ENCODE data around the gene KRTAP5-1.

Gene KRTAP5-1

GRCh38 chr11:1570896-1571759, 14.0 kb downstream of the KRTAP5-1 start:
- peak; percentile 49 for DNase-seq

- no peak for DNase-seq
These were observed 14.6 kb downstream of the KRTAP5-1 start for GRCh38 chr11:1570531-1570895.

GRCh38 chr11:1570001-1570453, 15.1 kb downstream of the KRTAP5-1 start:
- no peak for DNase-seq

DNA sequence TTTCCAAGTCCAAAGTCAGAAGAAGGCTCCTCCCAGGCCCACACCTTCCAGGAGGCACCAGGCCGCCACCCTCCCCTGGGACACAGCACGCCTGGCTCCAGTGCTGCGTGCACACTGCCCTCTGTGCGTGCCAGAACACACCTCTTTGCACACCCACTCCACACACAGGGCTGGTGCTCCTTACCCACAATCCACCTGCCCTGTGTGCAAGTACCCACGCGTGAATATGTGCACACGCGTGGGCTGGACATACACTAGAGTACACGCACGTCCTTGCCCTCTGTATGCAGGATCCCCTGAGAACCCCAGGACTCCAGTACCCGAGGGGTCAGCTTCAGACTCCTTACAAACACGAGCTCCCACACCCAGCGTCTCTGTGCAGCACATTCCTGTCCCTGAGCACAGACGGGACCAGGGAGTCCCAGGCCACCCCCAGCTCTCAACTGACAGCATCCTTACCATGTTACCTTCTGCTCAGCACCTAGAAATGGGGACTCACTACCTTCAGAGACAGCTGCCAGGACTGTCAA, 15.8 kb downstream of the KRTAP5-1 start:
- DNase-seq = no peak

DNA sequence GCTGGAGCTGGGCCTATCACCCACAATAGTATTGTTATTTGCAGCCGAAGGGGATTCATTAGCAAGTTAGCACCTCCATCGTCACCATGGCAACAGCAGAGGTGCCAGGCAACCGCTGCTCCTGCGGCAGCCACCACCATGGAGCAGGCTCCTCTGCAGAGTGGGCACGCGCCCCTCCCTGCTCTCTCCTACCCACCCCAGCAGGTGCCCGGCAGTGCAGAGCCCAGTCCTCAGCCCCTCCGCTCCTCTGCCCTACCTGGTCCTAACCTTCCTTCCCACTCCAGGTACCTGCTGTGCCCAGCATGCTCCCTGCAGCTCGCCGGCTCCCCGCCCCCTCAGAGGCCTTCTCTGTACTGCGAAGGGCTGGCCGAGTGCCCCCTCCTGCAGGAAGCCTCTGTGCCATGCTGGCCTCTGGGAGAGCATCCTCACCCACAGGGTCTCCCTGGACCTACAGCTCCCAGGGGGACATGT, 16.6 kb downstream of the KRTAP5-1 start:
- peak; percentile 80 for DNase-seq

DNA sequence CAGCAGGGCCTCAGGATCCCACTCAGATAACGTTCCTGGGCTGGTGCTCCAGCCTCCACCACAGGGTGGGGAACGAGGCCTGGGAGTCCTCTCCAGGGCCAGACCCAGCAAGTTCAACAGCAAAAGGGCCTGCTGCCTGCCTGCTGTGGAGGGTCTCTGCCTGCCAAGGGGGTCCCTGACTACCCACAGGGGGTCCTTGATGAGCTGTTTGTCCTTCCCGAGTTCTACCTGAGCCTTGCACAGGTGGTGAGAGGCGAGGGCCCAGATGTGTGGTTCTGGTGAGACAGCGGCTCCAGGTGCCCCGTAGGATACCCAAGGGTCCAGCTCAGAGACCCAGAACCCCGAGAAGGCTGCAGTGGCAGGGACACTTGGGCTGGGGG, 17.4 kb downstream of the KRTAP5-1 start:
- no peak for DNase-seq

DNA sequence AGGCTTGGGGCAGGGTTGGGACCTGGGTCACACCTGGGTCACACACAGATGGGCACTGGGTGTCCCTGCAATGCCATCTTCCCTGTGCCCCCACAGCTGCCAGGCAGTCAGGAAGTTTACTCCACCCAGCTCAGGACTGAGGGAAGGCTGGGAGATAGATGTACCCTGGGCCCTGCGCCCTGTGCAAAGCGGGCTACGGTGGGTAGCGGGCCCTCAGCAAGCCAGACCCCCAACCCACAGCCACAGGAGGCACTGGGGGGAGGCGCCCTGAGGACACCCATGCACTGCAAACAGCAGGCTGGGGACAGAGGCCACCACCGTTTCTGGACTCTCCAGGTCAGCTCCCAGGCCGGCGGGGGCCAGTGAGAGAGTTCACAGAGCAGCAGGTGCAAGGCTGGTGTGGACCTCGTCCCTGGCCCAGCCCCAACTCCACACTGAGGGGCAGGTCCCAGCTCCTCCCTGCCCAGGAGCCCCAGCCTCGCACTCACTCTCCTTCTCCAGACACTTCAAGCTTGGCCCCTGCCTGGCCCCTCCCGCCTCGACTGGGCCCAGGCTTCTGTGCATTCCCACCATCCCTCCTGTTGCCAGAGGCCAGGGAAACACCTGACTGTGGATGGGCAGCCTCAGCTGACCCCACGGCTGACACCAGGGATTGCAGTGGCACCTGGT, 17.9 kb downstream of the KRTAP5-1 start:
- DNase-seq = no peak

GRCh38 chr11:1566381-1567051, 18.6 kb downstream of the KRTAP5-1 start:
- no peak for DNase-seq

- no peak for DNase-seq
These were observed 19.2 kb downstream of the KRTAP5-1 start for GRCh38 chr11:1565904-1566247.

DNA sequence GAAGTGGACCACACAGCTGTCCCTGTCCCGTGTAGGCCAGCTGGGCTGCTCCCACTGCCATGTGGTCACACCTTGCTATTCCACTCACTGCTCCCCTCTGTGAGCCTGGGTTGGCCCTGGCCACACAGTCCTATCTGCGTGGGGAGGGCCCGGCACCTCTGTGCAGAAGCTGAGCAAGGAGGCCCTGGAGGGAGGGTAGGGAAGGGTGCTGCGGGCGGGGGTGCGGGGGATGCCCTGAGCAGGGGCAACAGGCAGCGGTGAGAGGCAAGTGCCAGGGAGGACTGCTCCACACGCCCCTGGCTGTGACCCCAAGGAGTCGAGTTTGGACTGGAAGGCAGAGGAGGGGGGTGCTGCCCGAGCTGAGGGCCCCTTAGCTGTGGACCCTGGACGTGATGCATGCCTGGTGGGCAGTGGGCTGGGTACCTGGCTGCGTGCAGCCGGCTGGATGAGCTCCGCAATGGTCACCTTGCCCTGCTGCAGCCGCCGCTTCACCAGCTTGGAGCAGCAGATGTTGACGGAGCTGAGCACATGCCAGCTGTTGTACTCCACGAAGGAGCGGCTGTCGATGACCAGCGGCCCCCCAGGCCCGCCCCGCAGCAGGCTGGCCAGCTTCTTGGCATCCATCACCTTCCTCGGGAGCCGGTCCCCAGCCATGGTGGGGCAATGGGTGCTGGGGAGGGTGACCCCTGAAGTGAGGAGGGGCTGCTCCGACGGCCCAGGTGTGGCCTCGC, 19.7 kb downstream of the KRTAP5-1 start:
- no peak for DNase-seq

GRCh38 chr11:1564535-1565172, 20.4 kb downstream of the KRTAP5-1 start:
- no peak for DNase-seq

DNA sequence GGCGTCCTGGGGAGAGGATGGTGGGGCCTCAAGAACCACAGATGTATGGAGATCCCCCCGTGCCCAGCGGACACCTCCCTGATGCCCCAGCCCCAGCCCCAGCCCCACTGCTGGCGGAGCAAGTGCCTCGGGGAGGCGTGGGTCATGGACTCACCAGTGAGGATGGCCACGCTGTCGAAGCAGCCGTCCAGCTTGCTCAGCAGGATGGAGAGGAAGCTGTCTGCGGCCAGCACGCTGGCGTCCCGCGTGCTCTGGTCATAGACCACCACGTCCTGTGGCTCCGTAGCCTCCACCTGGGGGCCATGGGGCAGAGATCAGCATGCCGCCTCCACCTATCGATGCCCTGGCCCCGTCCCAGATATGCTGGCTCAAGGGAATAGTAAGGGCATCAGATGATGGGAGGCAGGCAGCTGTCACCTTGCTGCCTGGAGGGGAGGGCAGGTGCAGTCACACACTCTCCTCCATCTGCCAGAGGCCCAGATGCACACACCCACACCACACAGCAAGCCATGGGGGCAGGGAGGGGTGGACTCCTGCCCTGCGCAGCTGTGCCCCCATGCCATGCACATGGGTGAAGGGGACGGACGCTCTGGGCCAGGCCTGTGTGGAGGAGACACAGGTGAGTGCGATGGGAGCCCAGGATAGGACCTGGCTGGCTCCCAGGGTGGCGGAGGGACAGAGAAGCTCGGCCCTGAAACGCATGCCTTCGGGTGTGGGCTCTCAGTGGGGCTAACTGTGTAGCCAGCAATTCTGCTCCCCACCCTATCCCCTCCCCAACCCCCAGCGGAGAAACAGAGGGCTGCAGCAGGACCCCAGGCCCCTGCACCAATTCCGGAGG, 21.2 kb downstream of the KRTAP5-1 start:
- no peak for DNase-seq

DNA sequence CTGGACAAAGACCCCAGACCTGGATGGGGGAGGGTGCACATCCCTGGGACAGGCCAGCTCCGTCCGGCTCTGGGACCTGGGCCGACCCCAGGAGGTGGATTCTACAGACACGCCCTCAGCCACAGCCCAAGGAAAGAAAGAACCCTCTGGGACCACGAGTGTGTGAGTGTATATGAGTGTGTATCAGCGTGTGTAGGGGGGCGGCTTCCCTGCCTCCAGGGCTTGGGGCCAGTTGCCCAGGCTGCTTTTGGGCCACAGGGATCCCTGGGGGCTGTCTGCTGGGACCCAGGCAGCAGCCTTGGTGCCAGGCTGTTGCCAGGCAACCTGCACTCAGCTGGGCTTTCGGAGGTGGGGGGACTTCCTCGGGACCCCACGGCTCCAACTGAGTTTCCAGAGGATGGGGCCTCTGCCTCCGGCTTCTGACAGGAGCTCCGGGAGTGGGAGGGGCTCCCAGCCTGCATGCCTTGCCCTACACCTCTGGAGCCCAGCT, 21.9 kb downstream of the KRTAP5-1 start:
- DNase-seq = no peak

- DNase-seq = no peak
These were observed 22.5 kb downstream of the KRTAP5-1 start for GRCh38 chr11:1562469-1563148.

- no peak for DNase-seq
These were observed 23.1 kb downstream of the KRTAP5-1 start for GRCh38 chr11:1561955-1562354.

DNA sequence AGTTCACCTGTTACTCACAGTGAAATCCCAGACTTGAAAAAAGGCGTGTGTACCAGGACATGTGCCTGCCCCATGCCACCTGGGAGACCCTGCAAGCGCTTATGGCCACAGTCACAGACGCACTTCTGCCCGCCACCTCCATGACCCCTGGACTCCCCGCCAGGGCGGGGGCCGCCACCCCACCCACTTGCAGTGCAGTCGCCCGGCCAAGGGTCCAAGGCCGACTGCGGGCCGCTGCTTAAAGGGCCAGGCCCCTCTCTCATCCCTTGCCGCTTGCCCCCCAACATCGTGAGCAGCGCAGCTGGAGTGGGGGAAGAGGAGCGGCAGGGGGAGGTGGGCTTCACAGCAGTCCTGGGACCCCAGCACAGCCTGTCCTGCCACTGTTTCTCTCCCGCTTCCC, 23.8 kb downstream of the KRTAP5-1 start:
- no peak for DNase-seq

GRCh38 chr11:1560649-1561251, 24.3 kb downstream of the KRTAP5-1 start:
- DNase-seq = no peak

GRCh38 chr11:1560002-1560648, 25.0 kb downstream of the KRTAP5-1 start:
- DNase-seq = no peak

DNA sequence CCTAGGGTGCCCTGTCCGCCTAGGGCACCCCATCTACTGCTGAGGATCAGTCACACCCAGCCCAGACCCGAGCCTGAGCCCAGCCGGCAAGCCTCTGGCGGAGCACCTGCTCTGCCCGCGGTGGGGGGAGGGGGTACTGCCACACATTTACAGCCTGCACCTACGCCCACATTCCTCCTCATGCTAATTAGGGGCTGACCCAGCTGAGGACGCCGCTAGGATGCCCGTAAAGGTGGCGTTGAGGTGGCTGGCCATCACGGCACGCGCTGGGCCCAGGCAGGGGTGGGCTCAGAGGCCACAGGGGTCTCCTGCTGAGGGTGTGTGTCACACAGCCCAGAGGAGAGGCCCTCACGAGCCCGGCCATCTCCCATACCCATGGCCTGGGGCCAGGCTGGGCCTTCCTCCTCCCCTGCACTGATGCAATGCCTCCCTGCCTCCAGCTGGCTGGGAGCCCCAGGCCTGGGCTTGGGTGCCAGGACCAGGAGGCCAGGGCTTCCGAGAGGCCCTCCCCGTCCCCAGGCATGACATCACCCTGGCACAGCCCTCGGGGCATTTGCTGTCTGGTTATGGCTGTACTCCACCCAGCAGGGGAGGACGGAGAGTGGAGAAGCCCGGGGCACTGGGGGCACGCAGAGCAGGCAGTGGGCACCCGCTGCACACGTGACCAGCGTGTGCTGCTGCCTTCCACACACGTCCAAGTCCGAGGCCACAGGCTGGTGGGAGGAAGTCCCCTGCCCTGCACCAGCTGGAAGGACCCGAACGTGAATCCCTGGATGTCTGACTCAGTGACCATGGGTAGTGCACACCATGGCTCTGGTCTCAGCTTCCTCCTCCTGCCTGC, 25.8 kb downstream of the KRTAP5-1 start:
- DNase-seq = no peak

Data from CD4-positive, alpha-beta T cell treated with Interleukin-17A for 1 hour (primary cell).